GM18519 (cell line): ENCODE data around the gene DCXR.
A peak's percentile ranks its signal among the peaks of the same experiment; 100 is the strongest.

Experiments
- ATAC-seq: cut with Tn5 transposase; IDR thresholded peaks from one replicate; pipeline ENCODE4 v1.9.1; 2021; ENCODE audit warnings: mild to moderate bottlenecking, moderate library complexity; ENCODE audit not compliant: unreplicated experiment, low FRiP score

The DCXR gene

GRCh38 chr17:82028246-82028645 lies 9.3 kb downstream of the DCXR start:
- ATAC-seq: no peak

GRCh38 chr17:82025401-82026107 lies 11.9 kb downstream of the DCXR start:
- ATAC-seq: no peak

DNA sequence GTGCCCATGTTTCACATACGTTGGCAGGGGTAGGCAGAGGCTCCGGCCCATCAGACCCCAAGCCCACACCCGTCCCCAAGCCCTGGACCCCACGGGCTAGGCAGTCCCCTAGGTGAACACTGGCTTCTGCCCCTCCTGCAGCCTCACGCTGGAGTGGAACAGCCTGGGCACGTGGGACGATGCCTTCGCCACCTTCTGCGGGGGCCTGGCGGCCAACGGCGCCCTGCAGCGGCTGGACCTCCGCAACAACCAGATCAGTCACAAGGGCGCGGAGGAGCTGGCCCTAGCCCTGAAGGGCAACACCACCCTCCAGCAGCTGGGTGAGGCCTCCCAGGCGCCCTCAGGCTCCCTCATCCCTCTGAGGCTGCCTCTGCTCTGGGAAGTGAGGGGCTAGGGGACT lies 12.6 kb downstream of the DCXR start:
- no peak for ATAC-seq

- ATAC-seq: peak; percentile 13
Measured at GRCh38 chr17:82023447-82024241, 13.9 kb downstream of the DCXR start.

- peak; percentile 72 for ATAC-seq
Measured at GRCh38 chr17:82022981-82023446, 14.5 kb downstream of the DCXR start, which contains the start of gene LRRC45. Gene LRRC45, plus strand, starts transcription at chr17:82023305. Its CDS starts 339 bp downstream, at chr17:82023644.

DNA sequence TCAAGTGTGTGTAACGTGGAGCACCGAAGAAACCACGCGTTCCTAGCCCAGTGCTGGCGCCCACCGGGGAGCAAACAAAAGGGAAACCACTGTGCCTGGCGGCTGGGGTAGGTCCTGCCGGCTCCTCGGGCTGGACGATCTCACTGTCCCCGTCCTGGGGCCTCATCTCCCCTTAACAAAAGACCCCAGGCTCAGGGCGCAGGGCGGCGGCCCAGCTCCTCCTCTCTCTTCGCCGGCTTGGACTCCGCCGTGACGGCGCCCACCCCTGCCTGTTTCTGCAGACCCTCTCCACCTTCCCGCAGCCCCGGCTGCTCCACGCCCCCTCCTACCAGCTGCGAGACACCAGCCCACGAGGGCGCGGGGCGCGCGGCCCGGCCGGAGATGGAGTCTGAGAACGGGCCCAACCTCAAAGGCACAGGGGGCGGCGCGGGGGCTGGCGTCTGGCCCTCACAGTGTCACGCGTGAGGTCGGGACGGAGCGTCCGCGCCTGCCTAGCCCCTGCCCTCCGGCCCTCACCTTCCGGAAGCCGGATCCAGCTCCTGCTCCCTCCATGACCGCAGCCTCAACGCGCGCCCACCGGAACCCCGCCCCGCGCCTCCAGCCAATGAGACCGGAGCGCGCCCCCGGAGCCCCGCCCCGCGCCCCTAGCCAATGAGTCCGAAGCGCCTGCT lies 15.1 kb downstream of the DCXR start, which contains the start of gene CENPX:
TSS of gene CENPX (minus strand) at position 569 of the 671 bp plus-strand sequence. CDS start at position 552, 17 bp downstream.
- peak; percentile 29 for ATAC-seq

DNA sequence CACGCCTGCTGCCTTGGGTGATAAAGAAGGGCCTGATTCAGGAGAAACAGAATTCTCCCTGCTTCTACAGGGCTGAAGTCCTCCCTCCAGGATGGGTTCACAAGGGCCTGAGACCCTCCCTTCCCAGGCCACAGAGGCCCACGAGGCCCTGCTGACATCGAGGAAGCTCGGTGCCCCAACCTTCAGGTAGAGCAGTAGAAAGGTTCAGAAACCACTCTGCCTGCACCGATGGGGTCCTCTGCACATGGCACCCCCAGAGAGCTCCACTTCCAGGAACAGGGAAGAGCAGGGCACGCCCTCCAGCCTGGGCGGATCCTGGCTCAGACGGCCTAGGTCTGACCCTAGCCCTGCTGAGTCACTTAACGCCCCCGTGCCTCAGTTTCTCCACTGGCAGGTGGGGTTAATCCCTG lies 15.6 kb downstream of the DCXR start:
- ATAC-seq: no peak

DNA sequence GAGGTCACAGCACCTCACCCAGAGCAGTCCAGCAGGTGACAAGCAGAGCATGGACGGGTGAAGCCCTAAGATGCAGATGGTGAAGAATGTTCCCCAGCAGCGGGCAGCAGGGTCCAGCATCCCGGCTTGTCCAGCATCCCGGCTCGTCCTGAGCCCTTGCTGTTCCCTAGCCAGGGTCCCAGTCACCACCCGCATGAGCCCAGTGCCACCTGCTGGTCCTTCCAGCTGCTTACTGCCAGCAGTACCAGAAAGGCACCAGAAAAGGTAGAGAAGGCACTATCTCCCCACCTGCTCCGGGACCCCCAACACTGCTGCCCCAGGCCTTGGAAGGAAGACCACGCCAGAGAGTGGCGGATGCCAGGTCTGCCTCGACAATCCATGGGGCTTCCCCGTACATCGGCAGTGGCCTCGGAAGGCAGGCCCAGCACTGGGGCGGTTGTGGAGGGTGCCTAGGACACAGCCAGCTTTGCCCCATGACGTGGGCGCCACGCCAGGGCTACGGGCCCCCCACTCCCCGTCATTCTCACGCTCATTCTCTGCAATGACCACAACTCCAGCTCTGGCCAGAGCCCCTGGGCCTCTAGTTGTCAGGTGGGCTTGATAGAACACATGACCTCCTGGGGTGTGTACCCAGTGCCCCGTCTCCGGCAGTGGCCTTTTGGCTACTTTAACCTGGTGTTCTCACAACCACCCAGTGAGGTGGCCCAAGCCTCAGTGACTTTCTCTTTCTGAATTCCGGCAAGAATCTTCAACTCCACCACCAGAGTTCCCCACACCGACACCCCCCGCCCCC lies 16.2 kb downstream of the DCXR start:
- no peak for ATAC-seq

DNA sequence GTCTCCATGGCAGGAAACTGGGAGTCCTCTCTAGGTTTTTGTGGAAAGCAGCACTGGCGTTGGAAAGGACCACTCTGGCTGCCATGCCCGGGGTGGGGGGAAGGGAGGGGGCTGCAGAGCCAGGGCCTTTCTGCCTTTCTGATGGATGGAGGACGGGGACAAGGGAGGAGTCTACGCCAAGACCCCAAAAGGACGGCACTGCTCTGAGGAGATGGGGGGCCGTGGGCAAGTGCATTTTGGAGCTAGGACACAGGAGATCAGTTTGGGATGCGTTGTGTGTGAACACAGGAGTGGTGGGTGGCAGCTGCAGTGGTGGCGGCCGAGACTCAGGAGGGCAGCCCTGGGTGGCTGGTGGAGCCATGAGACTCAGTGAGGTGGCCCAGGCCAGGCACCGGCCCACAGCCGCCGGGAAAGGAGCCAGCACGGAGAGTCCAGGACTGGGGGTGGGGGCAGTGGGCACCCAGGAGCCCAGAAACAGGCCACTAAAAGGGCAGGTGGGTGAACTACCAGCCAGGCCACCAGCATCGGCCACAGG lies 16.9 kb downstream of the DCXR start:
- ATAC-seq: no peak

- no peak for ATAC-seq
Measured at GRCh38 chr17:82019690-82020571, 17.6 kb downstream of the DCXR start.

DNA sequence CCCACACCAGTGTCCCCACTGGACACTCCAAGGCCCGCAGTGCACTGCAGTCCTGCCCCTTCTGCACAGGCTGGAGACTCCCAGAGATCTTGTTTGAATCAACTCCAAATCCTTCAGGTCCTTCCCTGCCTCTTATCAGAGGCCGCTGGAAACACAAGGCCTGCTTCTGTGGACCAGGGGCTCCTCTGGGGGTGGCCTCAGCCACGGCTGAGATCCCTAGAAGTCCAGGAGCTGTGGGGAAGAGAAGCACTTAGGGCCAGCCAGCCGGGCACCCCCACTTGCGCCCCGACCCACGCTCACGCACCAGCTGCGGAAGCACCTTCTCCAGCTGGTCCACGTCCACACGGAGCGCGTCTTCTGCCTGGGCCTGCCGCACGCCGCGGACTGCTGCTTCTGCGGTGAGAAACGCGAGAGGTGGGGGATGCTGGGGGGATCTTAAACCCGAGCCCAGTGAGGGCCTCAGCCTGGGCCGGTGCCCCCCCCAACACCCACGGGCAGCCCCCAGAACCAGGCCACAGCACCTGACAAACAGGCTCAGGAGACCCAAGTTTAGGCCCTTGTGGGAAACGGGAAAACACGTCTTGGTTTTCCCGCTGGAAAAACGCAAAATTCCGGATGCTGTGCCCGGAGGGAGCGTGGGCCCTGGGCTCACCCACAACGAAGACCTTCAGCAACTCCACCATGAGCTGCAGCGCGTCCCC lies 18.4 kb downstream of the DCXR start:
- ATAC-seq: no peak

DNA sequence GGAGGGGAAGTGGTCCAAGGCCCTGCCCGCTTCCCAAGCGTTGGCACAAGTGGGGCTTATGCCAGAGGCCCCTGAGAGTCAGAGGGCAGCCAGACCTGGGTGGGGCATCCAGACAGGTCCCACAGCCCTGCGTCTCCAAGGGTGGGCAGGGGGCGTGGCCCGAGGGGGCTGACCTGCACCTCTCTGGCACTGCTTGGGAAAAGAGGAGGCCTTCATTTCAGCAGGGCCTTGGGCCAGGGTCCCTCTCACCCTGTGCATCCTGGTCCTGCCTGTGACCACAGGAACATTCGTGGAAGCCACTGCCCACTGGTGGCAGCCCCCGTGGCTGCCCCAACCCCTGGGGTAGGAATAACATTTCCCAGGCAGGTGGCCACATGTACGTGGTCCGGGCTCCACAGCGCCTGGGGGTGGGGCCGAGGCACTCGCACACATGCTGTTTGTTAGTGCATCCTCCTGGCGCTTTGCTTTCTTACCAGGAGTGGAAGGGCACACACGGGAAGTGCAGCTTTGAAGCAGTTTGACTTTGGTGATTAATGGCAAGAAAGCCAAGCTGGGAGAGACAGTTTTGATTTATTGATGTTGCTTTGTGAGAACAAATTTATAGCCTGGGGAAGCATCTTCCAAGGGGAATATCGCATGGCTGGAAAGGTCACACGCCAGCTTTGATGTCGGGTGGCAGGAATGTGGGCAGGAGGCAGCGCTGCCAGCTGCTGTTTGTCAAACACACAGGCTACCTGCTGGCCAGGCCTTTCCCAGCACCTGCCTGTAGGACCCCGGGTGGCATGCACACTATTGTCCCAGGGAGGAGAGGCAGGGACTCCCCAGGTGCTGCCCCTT lies 19.1 kb downstream of the DCXR start:
- ATAC-seq: no peak

GRCh38 chr17:82017612-82018151 lies 19.8 kb downstream of the DCXR start:
- no peak for ATAC-seq

GRCh38 chr17:82016875-82017459 lies 20.5 kb downstream of the DCXR start:
- no peak for ATAC-seq

DNA sequence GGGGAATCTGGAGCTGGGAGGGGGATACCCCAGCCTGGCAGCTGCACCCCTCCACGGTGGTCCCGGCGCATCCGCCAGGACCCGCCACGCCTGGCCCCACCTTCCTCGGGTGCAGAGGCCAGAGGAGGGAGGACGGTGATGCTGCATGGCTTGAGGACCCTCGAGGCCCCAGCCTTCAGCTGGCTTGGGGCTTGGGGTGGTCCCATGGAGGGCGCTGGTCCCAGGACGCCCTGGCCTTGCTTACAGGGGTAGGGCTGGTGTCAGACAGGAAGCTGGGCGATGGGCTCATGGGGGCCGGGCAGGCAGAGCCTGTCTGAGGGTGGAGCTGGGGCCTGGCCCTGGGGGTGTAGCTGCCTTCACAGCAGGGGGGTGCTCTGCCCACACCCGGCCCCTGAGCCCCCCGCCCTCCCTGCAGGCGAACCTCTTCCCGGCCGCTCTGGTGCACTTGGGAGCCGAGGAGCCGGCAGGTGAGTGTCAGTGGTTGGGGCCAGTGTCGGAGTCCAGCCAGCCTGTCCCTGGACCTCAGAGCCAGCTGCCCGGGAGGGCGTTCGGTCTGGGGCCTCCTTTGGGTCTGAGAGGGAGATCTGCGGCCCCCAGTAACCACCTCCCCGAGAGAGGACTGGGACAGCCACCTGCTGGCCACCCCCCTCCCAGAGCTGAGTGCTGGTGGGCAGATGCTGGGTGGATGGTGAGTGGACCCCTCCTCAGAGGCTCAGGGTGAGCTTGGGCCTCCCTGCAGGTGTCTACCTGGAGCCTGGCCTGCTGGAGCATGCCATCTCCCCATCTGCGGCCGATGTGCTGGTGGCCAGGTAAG lies 21.2 kb downstream of the DCXR start:
- no peak for ATAC-seq

GRCh38 chr17:82015311-82015971 lies 22.1 kb downstream of the DCXR start:
- ATAC-seq: no peak
